Posterior vena cava (tissue), 2 donors: ENCODE measurements around the gene NKAPD1. TPM values are rescaled to one million over a fixed set of nuclear protein-coding genes. Genes with fewer than 3 reads are reported as not detected.
"Not testable (repeated sequence)": the region's sequence is repeated elsewhere in the genome, so short reads cannot be mapped to it uniquely, and the experiment has no call there.

Experiments
- DNase-seq: peaks from one replicate; pipeline ENCODE4 v3.0.0-alpha.2; 2020; ENCODE audit warnings: low spot score
- intact Hi-C, 2 donors: fragments of 100-400 bp; cut with DNase I; formaldehyde crosslinking; loops; one replicate each; pipeline versions ENCODE4 v1.14.1 to v1.14.2; 2022 to 2023
- total RNA-seq, 2 donors: library from RNA; stranded (reverse); fragmentation: NEBNext Ultra II Directional; extraction: Animal tissue kit (Norgen Biotek cat#: 25700); gene quantifications; one replicate each; pipeline ENCODE4 v1.2.1, GENCODE V29; 2021
- donor health status: DM: yes; HTN: yes; CAD: no.
- donor health status: DM: yes; HTN: yes; CAD: no.

NKAPD1 gene
- total RNA-seq, 2 donors from 2014 or later = 14.0 to 15.0 TPM

GRCh38 chr11:112082729-112083128, 8.6 kb downstream of the NKAPD1 start:
- no peak for DNase-seq
- intact Hi-C loops = no loop called here

- intact Hi-C loops = no loop called here
- DNase-seq = no peak
Measured at GRCh38 chr11:112085822-112086421, 11.8 kb downstream of the NKAPD1 start.

DNA sequence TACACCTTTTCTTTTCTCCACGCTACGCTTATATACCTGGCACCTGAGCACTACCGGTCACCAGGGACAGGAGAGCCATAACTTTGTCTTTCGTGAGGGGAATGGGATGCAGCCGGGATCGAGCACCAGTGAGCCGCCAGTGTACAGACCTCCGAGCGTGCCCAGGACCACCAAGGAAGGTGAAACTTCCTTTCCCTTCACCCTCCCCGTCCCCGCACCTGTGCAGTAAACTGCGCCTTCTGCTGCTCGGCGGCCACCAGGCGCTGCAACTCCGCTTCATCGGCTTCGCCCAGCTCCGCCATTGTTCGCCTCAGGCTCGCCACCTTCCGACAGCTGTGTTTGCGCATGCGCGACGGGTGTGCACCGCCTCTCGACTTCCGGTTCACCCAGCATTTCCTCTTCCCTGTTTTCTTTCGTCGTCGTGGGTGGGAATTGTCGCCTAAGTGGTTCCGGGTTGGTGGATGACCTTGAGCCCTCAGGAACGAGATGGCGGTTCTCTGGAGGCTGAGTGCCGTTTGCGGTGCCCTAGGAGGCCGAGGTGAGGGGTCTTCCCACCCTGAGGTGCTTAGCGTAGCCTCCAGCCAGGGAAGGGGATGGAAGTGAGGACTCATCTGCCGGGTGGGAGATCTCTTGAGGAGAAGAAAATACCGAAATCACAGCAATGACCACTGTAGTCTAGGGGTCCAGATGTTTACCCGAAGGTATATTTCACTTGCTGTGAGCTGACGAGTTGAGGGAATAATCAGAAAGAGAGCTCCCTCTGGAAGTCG, 12.5 kb downstream of the NKAPD1 start, which contains the start of the genes SDHD and TIMM8B:
Gene SDHD (plus strand): TSS at position 452 of the 770 bp plus-strand sequence. CDS start 35 bp downstream, at position 487.
Gene TIMM8B (minus strand): TSS at position 335 of the 770 bp plus-strand sequence. CDS start 33 bp downstream, at position 302.
- peak; percentile 98 for DNase-seq
- intact Hi-C loops = no loop called here

- intact Hi-C loops = no loop called here
- no peak for DNase-seq
Measured at GRCh38 chr11:112087212-112087611, 13.1 kb downstream of the NKAPD1 start.

- DNase-seq = not testable (repeated sequence)
Measured at GRCh38 chr11:112095302-112095701, 21.2 kb downstream of the NKAPD1 start.

DNA sequence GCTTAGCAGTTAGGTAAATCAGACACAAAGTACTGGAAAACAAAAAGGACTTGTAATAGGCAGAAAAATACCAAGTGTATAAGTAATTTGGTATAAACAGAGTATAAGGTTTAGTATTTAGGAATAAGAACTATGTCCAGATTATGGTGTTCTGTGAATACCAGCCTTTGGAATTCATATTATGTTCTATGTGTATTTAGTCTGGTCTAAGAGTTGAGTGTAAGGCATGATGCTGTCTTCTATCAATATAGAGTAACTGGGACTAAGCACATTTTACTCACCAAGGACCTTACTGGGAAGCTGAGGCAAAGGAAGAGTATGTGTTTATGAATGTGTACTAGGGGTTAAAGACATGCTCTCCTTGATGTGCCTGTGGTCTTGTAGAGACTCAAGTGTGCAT, 22.1 kb downstream of the NKAPD1 start:
- no peak for DNase-seq
- intact Hi-C loops = no loop called here

More at GRCh38 chr11:112095302-112095701, 21.2 kb downstream of the NKAPD1 start:
- intact Hi-C loops = not testable (repeated sequence)

GRCh38 chr11:112097734-112098528, 23.8 kb downstream of the NKAPD1 start:
- no peak for DNase-seq
- intact Hi-C loops = no loop called here

DNA sequence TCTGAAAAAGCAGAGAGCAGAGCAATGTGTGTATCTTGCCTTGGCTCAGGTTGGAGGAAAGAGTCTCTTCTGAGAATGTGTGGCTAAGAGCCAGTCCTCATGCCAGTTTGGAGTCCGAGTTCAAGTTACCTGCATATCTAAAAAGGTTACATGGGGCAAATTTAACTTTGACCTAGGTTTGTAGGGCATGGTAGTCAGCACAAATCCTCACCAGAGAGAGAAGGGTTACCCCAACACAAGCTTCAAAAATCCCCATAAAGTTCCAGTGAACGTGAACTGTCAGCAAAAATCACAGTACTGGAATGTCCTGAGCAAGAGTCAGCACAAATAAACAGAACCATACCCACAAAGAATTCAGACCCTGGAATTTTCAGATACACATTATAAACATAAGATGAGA, 26.4 kb downstream of the NKAPD1 start:
- intact Hi-C loops = no loop called here
- no peak for DNase-seq

- intact Hi-C loops = no loop called here
- DNase-seq = no peak
Measured at GRCh38 chr11:112103446-112103845, 29.3 kb downstream of the NKAPD1 start.

DNA sequence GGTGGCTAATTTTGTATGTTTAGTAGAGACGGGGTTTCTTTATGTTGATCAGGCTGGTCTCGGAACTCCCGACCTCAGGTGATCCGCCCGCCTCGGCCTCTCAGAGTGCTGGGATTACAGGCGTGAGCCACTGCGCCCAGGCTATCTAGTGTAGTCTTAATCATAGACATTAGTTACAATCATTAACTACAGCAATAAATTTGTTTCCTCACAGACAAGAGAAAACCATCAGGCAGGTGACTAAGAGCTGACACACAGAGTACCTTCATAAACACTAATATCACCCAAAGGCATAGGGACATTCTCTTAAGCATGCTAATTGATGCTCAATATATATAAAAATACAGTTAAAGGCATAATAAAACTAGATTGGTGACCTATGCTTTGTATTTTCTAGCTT, 32.0 kb downstream of the NKAPD1 start:
- intact Hi-C loops = no loop called here
- no peak for DNase-seq

- intact Hi-C loops = loop anchor here (10.0 kb wide), 1 partner anchor 51 kb away; the partner anchor contains the start of genes IL18 (in 2 of the 2) and TEX12 (in 2 of the 2)
- DNase-seq = no peak
Measured at GRCh38 chr11:112113539-112114457, 39.7 kb downstream of the NKAPD1 start.

GRCh38 chr11:112114460-112114859, 40.4 kb downstream of the NKAPD1 start:
- DNase-seq = no peak
- intact Hi-C loops = loop anchor here (10.0 kb wide), 1 partner anchor 50 kb away; the partner anchor contains the start of genes IL18 (in 2 of the 2) and TEX12 (in 2 of the 2)

DNA sequence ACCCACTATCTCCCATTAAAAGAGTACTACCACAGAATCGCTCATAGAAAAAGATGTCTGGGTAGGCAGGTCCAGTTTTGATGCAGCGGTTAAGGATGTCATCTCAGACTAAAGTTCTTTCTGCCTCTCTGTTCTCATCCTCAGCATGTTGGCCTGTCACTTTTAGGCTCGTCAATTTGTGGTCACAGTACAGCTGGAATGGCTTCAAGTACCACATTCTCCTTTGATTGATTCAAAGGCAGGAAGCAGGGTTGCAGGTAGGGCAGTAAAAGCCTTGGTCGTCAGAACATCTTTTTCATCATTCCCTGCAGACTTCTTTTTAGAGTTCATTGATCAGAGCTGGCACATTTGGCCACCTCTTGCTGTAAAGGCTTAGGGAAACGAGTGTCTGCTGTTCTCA, 41.3 kb downstream of the NKAPD1 start:
- DNase-seq = no peak
- intact Hi-C loops = loop anchor here (10.0 kb wide), 1 partner anchor 49 kb away; the partner anchor contains the start of genes IL18 (in 2 of the 2) and TEX12 (in 2 of the 2)

- no peak for DNase-seq
- intact Hi-C loops = loop anchor here (10.0 kb wide), 1 partner anchor 47 kb away; the partner anchor contains the start of genes IL18 (in 2 of the 2) and TEX12 (in 2 of the 2)
Measured at GRCh38 chr11:112118176-112118575, 44.1 kb downstream of the NKAPD1 start.

DNA sequence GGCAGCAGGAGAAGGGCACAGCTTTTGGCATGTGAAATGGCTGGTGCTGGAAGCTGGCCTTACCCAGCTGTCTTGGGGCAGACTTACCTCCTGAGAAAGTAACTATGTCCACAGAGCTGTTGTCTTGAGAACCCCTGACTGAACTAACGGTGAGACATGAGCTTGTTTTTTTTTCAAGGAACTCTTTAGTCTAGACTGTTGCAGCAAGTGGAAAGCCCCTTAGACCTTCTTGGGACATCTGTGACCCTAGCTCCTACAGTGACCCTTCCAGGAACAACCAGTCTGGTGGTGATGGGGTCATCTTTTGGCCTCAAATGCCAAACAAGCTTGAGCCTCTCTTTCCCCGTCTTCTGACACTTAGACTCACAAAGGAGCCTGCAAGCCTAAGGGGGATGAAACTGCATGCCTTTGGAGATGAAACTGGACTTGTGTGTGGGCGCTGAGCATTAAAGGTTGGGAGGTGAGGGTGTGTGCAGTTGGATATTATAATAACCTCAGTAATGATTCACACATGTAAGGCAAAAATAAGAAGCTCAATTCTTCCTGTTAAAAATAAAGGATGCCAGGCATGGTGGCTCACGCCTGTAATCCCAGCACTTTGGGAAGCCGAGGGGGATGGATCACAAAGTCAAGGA, 48.0 kb downstream of the NKAPD1 start:
- intact Hi-C loops = no loop called here
- no peak for DNase-seq

- intact Hi-C loops = no loop called here
Measured at GRCh38 chr11:112123129-112123528, 49.0 kb downstream of the NKAPD1 start.

DNA sequence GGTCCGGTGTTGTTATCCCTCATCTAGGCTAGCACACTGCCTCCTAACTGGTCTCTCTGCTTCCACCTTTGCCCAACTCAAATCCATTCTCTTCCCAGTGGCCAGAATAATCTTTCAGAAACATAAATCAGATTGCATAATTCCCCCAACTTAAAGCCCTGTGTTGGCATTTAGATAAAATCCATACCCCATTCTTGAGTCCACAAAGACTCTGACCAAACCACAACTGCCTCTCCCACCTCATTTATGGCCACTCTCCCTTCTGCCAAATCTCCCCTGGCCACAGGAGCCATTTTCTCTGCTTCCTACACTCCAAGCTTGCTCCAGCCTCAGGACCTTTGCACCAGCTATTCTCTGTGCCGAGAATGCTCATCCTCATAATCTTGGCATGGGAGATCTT, 53.0 kb downstream of the NKAPD1 start:
- no peak for DNase-seq
- intact Hi-C loops = no loop called here

More at GRCh38 chr11:112123129-112123528, 49.0 kb downstream of the NKAPD1 start:
- DNase-seq = no peak
